ENCODE results near the gene SNAP25. TPM values are rescaled to one million over a fixed set of nuclear protein-coding genes. Genes with fewer than 3 reads are reported as not detected.

Gene SNAP25
- total RNA-seq, 1 experiment from 2014 or later: 42.7 TPM

GRCh38 chr20:10216146-10216791, 2.4 kb upstream of the SNAP25 start:
- peak; percentile 84 for DNase-seq (ENCODE audit: low read depth)

- DNase-seq (ENCODE audit: low read depth): peak; percentile 99
Measured at GRCh38 chr20:10217721-10218410, 764 bp upstream of the SNAP25 start.

- peak; percentile 90 for DNase-seq (ENCODE audit: low read depth)
Measured at GRCh38 chr20:10219452-10219791, 792 bp downstream of the SNAP25 start.

- DNase-seq (ENCODE audit: low read depth): peak; percentile 21
Measured at GRCh38 chr20:10219993-10220750, 1.5 kb downstream of the SNAP25 start.

GRCh38 chr20:10221021-10221420, 2.4 kb downstream of the SNAP25 start:
- DNase-seq (ENCODE audit: low read depth): no peak

GRCh38 chr20:10225439-10226060, 6.9 kb downstream of the SNAP25 start:
- peak; percentile 77 for DNase-seq (ENCODE audit: low read depth)

GRCh38 chr20:10228330-10228729, 9.7 kb downstream of the SNAP25 start:
- DNase-seq (ENCODE audit: low read depth): no peak

- no peak for DNase-seq (ENCODE audit: low read depth)
Measured at GRCh38 chr20:10231290-10231689, 12.7 kb downstream of the SNAP25 start.

- DNase-seq (ENCODE audit: low read depth): peak; percentile 72
Measured at GRCh38 chr20:10236540-10237533, 18.2 kb downstream of the SNAP25 start.

- peak; percentile 88 for DNase-seq (ENCODE audit: low read depth)
Measured at GRCh38 chr20:10239954-10240353, 21.3 kb downstream of the SNAP25 start.

- DNase-seq (ENCODE audit: low read depth): no peak
Measured at GRCh38 chr20:10240655-10241054, 22.0 kb downstream of the SNAP25 start.

GRCh38 chr20:10242166-10242565, 23.5 kb downstream of the SNAP25 start:
- DNase-seq (ENCODE audit: low read depth): peak; percentile 37

GRCh38 chr20:10247440-10247839, 28.8 kb downstream of the SNAP25 start:
- DNase-seq (ENCODE audit: low read depth): peak; percentile 74

- peak; percentile 74 for DNase-seq (ENCODE audit: low read depth)
Measured at GRCh38 chr20:10249048-10249770, 30.6 kb downstream of the SNAP25 start.

GRCh38 chr20:10249822-10250221, 31.2 kb downstream of the SNAP25 start:
- no peak for DNase-seq (ENCODE audit: low read depth)

GRCh38 chr20:10250902-10251301, 32.3 kb downstream of the SNAP25 start:
- no peak for DNase-seq (ENCODE audit: low read depth)

GRCh38 chr20:10253780-10254179, 35.1 kb downstream of the SNAP25 start:
- peak; percentile 30 for DNase-seq (ENCODE audit: low read depth)

- DNase-seq (ENCODE audit: low read depth): no peak
Measured at GRCh38 chr20:10255846-10256245, 37.2 kb downstream of the SNAP25 start.

- DNase-seq (ENCODE audit: low read depth): no peak
Measured at GRCh38 chr20:10259166-10259565, 40.5 kb downstream of the SNAP25 start.

- peak; percentile 19 for DNase-seq (ENCODE audit: low read depth)
Measured at GRCh38 chr20:10260316-10260715, 41.7 kb downstream of the SNAP25 start.
